Prostate gland (tissue), 2 donors: Measurements from ENCODE around the gene UPK1B. TPM values are rescaled to one million over a fixed set of nuclear protein-coding genes. Genes with fewer than 3 reads are reported as not detected.
"Not testable (repeated sequence)": the region's sequence is repeated elsewhere in the genome, so short reads cannot be mapped to it uniquely, and the experiment has no call there.

ENCODE experiments used
- DNase-seq: peaks from one replicate; pipeline ENCODE4 v3.0.0-alpha.2; 2019; ENCODE audit warnings: low spot score
- H3K27ac ChIP-seq, 2 donors: fragments of 200-600 bp; sonication (generic); 2 replicates each; pipeline ENCODE4 v1.5.1; 2017 to 2019
- H3K27me3 ChIP-seq: fragments of 200-600 bp; sonication (generic); replicated peaks from 2 replicates; pipeline ENCODE4 v1.5.1; 2019; ENCODE audit not compliant: insufficient read depth
- H3K36me3 ChIP-seq, 2 donors: fragments of 200-600 bp; sonication (generic); 1 replicate in 1 of 2; 2 replicates in 1 of 2; pipeline versions ENCODE4 v1.5.1 to v1.8.1; 2017 to 2019
- H3K4me1 ChIP-seq: fragments of 200-600 bp; sonication (generic); replicated peaks from 2 replicates; pipeline ENCODE4 v1.5.1; 2019
- H3K4me3 ChIP-seq, 2 donors: fragments of 200-600 bp; sonication (generic); 2 replicates each; pipeline ENCODE4 v1.5.1; 2017 to 2019
- H3K9me3 ChIP-seq: fragments of 200-600 bp; sonication (generic); 2 replicates; pipeline ENCODE4 v1.5.1; 2017
- POLR2A ChIP-seq: fragments of 450-650 bp; IDR thresholded peaks from one replicate; pipeline ENCODE4 v1.6.1; 2016; ENCODE audit warnings: antibody characterized with exemption, mild to moderate bottlenecking
- POLR2AphosphoS5 ChIP-seq: sonication (generic); formaldehyde crosslinking; IDR thresholded peaks from one replicate; pipeline ENCODE4 v1.6.1; 2017; ENCODE audit warnings: antibody characterized with exemption
- WGBS: methylation state at CpG from one replicate; pipeline ENCODE4 v1.1.5; 2018; 5-methylcytosine and 5-hydroxymethylcytosine counted together
- intact Hi-C: fragments of 100-400 bp; cut with DNase I; formaldehyde crosslinking; loops from one replicate; pipeline ENCODE4 v1.14.2; 2022
- total RNA-seq, 2 donors: library from RNA; depleted of rRNA; stranded (reverse); fragments of >200 nt; gene quantifications; one replicate each; pipeline ENCODE4 v1.1.0, GENCODE V29; 2016
- TF ChIP-seq, protein P1 (sequence below), 4 experiments: fragments of 200-600 bp in 2 of 4; fragments of 450-650 bp in 2 of 4; sonication (generic) in 2 of 4; IDR thresholded peaks; 1 replicate in 3 of 4; 2 replicates in 1 of 4; pipeline ENCODE4 v1.5.1; 2016 to 2019; ENCODE audit warnings: antibody characterized with exemption in 4 of 4, mild to moderate bottlenecking in 2 of 4, moderate library complexity in 2 of 4

Gene UPK1B
- total RNA-seq, 2 donors from 2014 or later, result not detected

DNA sequence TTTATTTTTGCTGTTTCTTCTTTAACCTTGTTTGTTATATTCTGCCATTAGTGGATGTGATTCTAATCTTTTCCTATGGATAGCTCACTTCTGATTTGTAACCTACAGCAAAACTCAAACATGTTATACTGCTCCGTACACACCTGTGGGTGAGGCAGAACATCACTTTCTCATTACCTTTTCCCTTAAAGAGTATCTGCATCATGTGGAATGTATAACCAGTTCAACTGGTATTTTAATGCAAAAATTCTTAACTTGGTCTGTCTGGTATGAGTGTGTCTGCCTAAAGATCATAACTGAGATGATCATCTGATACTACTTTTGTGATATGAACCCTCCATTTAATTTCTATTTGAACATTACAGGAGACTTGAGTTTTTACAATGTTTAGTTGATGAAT, 13.0 kb upstream of the UPK1B start:
- no peak for DNase-seq
- Histone ChIP-seq H3K9me3 (no peaks in the 10 kb centered on the region), H3K36me3 (no peaks in the 10 kb centered on the region), H3K4me3 (no peak overlapping the region), H3K27ac (no peak overlapping the region), H3K27me3 (no peaks in the 10 kb centered on the region), H3K4me1 (no peaks in the 10 kb centered on the region)
- 27% methylated on average over 1 of the region's 1 CpG for WGBS
- intact Hi-C loops, result no loop called here
- TF ChIP-seq, protein P1, sequence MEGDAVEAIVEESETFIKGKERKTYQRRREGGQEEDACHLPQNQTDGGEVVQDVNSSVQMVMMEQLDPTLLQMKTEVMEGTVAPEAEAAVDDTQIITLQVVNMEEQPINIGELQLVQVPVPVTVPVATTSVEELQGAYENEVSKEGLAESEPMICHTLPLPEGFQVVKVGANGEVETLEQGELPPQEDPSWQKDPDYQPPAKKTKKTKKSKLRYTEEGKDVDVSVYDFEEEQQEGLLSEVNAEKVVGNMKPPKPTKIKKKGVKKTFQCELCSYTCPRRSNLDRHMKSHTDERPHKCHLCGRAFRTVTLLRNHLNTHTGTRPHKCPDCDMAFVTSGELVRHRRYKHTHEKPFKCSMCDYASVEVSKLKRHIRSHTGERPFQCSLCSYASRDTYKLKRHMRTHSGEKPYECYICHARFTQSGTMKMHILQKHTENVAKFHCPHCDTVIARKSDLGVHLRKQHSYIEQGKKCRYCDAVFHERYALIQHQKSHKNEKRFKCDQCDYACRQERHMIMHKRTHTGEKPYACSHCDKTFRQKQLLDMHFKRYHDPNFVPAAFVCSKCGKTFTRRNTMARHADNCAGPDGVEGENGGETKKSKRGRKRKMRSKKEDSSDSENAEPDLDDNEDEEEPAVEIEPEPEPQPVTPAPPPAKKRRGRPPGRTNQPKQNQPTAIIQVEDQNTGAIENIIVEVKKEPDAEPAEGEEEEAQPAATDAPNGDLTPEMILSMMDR (IDR thresholded peaks at IDR 0.05), result no peak
- no peak for TF ChIP-seq POLR2AphosphoS5
- TF ChIP-seq POLR2A, result no peak

DNA sequence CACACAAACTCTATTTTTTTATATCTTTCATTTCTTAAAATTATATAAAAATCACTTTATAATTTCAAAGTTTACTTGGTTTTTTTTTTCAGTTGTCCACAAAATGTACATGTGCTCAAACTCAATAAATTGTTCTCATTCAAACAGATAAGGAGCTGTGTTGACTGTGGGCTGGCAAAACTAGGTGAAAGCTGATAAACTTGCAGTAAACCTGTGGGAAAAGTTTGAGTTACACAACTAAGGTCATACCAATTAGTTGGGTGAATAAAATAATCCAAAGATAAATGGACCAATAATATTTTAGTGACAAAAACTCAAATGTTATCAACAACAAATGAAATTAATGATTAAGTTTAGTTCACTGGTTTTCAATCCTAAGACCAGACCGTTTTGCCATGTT, 12.6 kb upstream of the UPK1B start:
- intact Hi-C loops, result no loop called here
- 29% methylated on average over 1 of the region's 1 CpG for WGBS
- no peaks in the 10 kb centered on the region for H3K9me3 ChIP-seq
- no peak for DNase-seq
- H3K27me3 ChIP-seq, result no peaks in the 10 kb centered on the region
- H3K4me1 ChIP-seq, result no peaks in the 10 kb centered on the region
- H3K4me3 ChIP-seq, result no peak overlapping the region
- H3K36me3 ChIP-seq, result no peaks in the 10 kb centered on the region
- TF ChIP-seq POLR2AphosphoS5 (no peak), POLR2A (no peak)
- TF ChIP-seq, protein P1 (IDR thresholded peaks at IDR 0.05), result no peak
- no peak overlapping the region for H3K27ac ChIP-seq

DNA sequence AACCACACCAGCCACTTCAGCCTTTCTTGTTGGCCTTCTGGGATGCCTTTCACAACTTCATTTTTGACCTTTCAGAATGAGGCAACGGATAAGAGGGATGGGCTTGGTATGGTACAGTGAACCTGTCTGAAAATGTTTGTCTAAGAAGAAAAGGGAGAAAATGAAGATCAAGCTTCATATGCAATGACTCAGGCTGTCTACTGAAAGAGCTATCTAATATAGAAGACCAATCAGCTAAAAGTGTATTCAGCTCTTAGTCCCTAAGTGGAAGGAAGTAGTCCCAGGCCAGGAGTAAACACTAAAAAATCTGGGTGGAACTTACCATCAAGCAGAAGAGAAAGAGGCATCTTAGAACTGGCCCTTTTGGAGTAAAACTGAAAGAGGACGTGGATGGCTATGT, 12.2 kb upstream of the UPK1B start:
- Histone ChIP-seq H3K4me3 (no peak overlapping the region), H3K4me1 (no peaks in the 10 kb centered on the region), H3K9me3 (no peaks in the 10 kb centered on the region), H3K27me3 (no peaks in the 10 kb centered on the region), H3K27ac (no peak overlapping the region), H3K36me3 (no peaks in the 10 kb centered on the region)
- WGBS, result 53% methylated on average over 2 of the region's 2 CpGs
- TF ChIP-seq POLR2A, result no peak
- TF ChIP-seq, protein P1 (IDR thresholded peaks at IDR 0.05), result no peak
- no peak for TF ChIP-seq POLR2AphosphoS5
- no peak for DNase-seq
- intact Hi-C loops, result no loop called here

DNA sequence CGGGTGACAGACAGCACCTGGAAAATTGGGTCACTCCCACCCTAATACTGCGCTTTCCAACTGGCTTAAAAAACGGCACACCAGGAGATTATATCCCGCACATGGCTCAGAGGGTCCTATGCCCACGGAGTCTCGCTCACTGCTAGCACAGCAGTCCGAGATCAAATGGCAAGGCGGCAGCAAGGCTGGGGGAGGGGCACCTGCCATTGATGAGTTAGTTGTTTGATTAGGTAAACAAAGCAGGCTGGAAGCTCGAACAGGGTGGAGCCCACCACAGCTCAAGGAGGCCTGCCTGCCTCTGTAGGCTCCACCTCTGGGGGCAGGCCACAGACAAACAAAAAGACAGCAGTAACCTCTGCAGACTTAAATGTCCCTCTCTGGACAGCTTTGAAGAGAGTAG, 8.7 kb upstream of the UPK1B start:
- H3K27ac ChIP-seq, intact Hi-C loops, H3K4me1 ChIP-seq, H3K27me3 ChIP-seq, H3K36me3 ChIP-seq, H3K4me3 ChIP-seq, H3K9me3 ChIP-seq, DNase-seq: not testable (repeated sequence)
- 81% methylated on average over 9 of the region's 9 CpGs for WGBS

DNA sequence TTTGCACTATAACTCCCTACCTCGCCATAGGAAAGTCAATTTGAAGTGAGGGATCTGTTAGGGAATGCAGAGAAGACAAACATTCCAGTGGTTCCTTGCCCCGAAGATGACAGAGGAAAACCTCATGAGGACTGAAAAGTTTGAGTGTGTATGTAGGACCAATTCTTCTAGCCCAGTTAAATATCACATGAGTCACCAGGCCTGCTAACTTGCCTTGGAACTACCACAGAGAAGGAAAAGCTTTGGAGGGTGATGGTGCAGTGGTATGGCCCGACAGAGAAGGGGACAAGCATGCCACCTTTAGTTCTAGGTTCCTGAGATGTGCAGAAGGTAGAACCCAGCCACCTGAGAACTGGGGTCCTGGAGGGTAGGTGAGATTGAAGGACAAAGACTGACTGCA, 2.6 kb upstream of the UPK1B start:
- 86% methylated on average over 3 of the region's 3 CpGs for WGBS
- no peaks in the 10 kb centered on the region for H3K4me1 ChIP-seq
- intact Hi-C loops, result no loop called here
- no peaks in the 10 kb centered on the region for H3K9me3 ChIP-seq
- H3K4me3 ChIP-seq, result no peak overlapping the region
- TF ChIP-seq, protein P1 (IDR thresholded peaks at IDR 0.05), result no peak
- TF ChIP-seq POLR2A, result no peak
- no peak for TF ChIP-seq POLR2AphosphoS5
- no peaks in the 10 kb centered on the region for H3K36me3 ChIP-seq
- H3K27ac ChIP-seq, result no peak overlapping the region
- DNase-seq, result no peak
- no peaks in the 10 kb centered on the region for H3K27me3 ChIP-seq
